Measurements from ENCODE around the gene FGD2. TPM values are rescaled to one million over a fixed set of nuclear protein-coding genes. Genes with fewer than 3 reads are reported as not detected.
A peak's percentile ranks its signal among the peaks of the same experiment; 100 is the strongest.

The FGD2 gene
- total and polyA plus RNA-seq, 2 of the 8 experiments (the other 6 are each of a cell fraction or from before 2014, with no cell fraction given): 0.12 to 0.32 TPM

GRCh38 chr6:37059344-37060194 lies 54.1 kb downstream of the FGD2 start (continued):
- peak in 2 of 3 experiments; percentile 73 to 82; a peak in 3 of 4 replicates for TF ChIP-seq CTCF (IDR thresholded peaks at IDR 0.05; ENCODE audit: control extremely low read depth in 1 of 3, insufficient read depth in 1 of 3, low read depth in 1 of 3, low read length in 3 of 3)
- TF ChIP-seq GABPA (IDR thresholded peaks at IDR 0.05; ENCODE audit: borderline replicate concordance, insufficient read depth, low read length): no peak
- peak; percentile 71; the same call in 1 of the 2 replicates for TF ChIP-seq JUND (IDR thresholded peaks at IDR 0.05; ENCODE audit: low read length)
- no peak for TF ChIP-seq E2F6 (IDR thresholded peaks at IDR 0.05)
- TF ChIP-seq CEBPB (IDR thresholded peaks at IDR 0.05; ENCODE audit: low read depth, low read length): no peak
- TF ChIP-seq SIN3A (conservative IDR thresholded peaks at IDR 0.05 in 1 of 2, IDR thresholded peaks at IDR 0.05 in 1 of 2; ENCODE audit: low read depth in 1 of 2, low read length in 2 of 2): peak; percentile 45 to 66; a peak in 1 of 4 replicates
- no peak for TF ChIP-seq RNF2 (IDR thresholded peaks at IDR 0.05; ENCODE audit: borderline replicate concordance, low read depth, low read length, missing control alignments, poor library complexity, severe bottlenecking)
- peak; percentile 61; the same call in 1 of the 2 replicates for TF ChIP-seq TAF1 (IDR thresholded peaks at IDR 0.05; ENCODE audit: low read depth, low read length)
- no peak for TF ChIP-seq KDM4A (IDR thresholded peaks at IDR 0.05; ENCODE audit: low read depth, low read length, severe bottlenecking)
- TF ChIP-seq RBBP5 (IDR thresholded peaks at IDR 0.05; ENCODE audit: borderline replicate concordance, low read depth, low read length): peak; percentile 96; the same call in 1 of the 2 replicates
- no peak for TF ChIP-seq BRCA1 (IDR thresholded peaks at IDR 0.05; ENCODE audit: low read depth, low read length)
- 0 out of 2 replicates have a peak, but pooled peaks have one; percentile 12 for TF ChIP-seq TEAD4 (IDR thresholded peaks at IDR 0.05; ENCODE audit: low read depth, low read length)
- TF ChIP-seq EGR1 (IDR thresholded peaks at IDR 0.05; ENCODE audit: borderline replicate concordance, low read depth, low read length): peak; percentile 75; the same call in 1 of the 2 replicates
- no peak for TF ChIP-seq BCL11A (IDR thresholded peaks at IDR 0.05; ENCODE audit: low read depth in 2 of 2, low read length in 2 of 2)
- peak; percentile 98 for TF ChIP-seq ASH2L (IDR thresholded peaks at IDR 0.05; ENCODE audit: low read length)
- no peak for TF ChIP-seq EZH2 (IDR thresholded peaks at IDR 0.05; ENCODE audit: low read depth, low read length, severe bottlenecking)
- TF ChIP-seq POLR2A (IDR thresholded peaks at IDR 0.05; ENCODE audit: control extremely low read depth in 1 of 2, low read depth in 2 of 2, low read length in 2 of 2): peak in 1 of 2 experiments; percentile 78; a peak in 2 of 3 replicates
- 0 out of 2 replicates have a peak, but pooled peaks have one; percentile 50 for TF ChIP-seq RXRA (IDR thresholded peaks at IDR 0.05; ENCODE audit: insufficient read depth, low read depth, low read length)
- no peak; the same call in 1 of the 2 replicates for TF ChIP-seq SP1 (IDR thresholded peaks at IDR 0.05; ENCODE audit: low read depth, low read length)
- no peak for TF ChIP-seq CREB1 (IDR thresholded peaks at IDR 0.05)

Measured in H1 (cell line).